Thyroid gland (tissue), 4 donors: ENCODE results near the gene SNRNP70. TPM values are rescaled to one million over a fixed set of nuclear protein-coding genes. Genes with fewer than 3 reads are reported as not detected.
"Not testable (repeated sequence)": the region's sequence is repeated elsewhere in the genome, so short reads cannot be mapped to it uniquely, and the experiment has no call there.

Source experiments
- DNase-seq, 2 donors: peaks; one replicate each; pipeline ENCODE4 v3.0.0-alpha.2; 2019
- H3K27ac ChIP-seq, 3 donors: fragments of 200-600 bp; sonication (generic); 1 replicate in 2 of 3; 2 replicates in 1 of 3; pipeline ENCODE4 v1.5.1; 2016 to 2019; ENCODE audit warnings: mild to moderate bottlenecking in 1 of 3, moderate library complexity in 1 of 3
- H3K27me3 ChIP-seq: fragments of 200-600 bp; sonication (generic); one replicate; pipeline ENCODE4 v1.5.1; 2019
- H3K36me3 ChIP-seq, 2 donors: fragments of 200-600 bp; sonication (generic); one replicate each; pipeline ENCODE4 v1.5.1; 2016 to 2019
- H3K4me1 ChIP-seq, 2 donors: fragments of 200-600 bp; sonication (generic); one replicate each; pipeline ENCODE4 v1.5.1; 2017 to 2019
- H3K4me3 ChIP-seq, 3 donors: fragments of 200-600 bp; sonication (generic); replicated peaks in 1 of 3; 1 replicate in 2 of 3; 2 replicates in 1 of 3; pipeline ENCODE4 v1.5.1; 2016; ENCODE audit warnings: mild to moderate bottlenecking in 1 of 3
- H3K9me3 ChIP-seq: fragments of 200-600 bp; sonication (generic); one replicate; pipeline ENCODE4 v1.5.1; 2017
- CTCF ChIP-seq, 6 experiments: fragments of 200-600 bp in 3 of 6; fragments of 450-650 bp in 3 of 6; sonication (generic) in 3 of 6; IDR thresholded peaks; one replicate each; pipeline ENCODE4 v1.5.1; 2016 to 2019; ENCODE audit warnings: antibody characterized with exemption in 6 of 6, mild to moderate bottlenecking in 2 of 6, inconsistent platforms in 1 of 6, moderate library complexity in 1 of 6
- POLR2A ChIP-seq, 2 donors: fragments of 450-650 bp; IDR thresholded peaks; one replicate each; pipeline ENCODE4 v1.6.1; 2017; ENCODE audit warnings: antibody characterized with exemption in 2 of 2, mild to moderate bottlenecking in 2 of 2, moderate library complexity in 1 of 2
- WGBS, 2 donors: methylation state at CpG; one replicate each; pipeline ENCODE4 v1.1.5; 2017; 5-methylcytosine and 5-hydroxymethylcytosine counted together
- intact Hi-C: fragments of 100-400 bp; cut with DNase I; formaldehyde crosslinking; loops from one replicate; pipeline ENCODE4 v1.15.1; 2023
- total RNA-seq, 4 donors: library from RNA; depleted of rRNA; stranded (reverse); fragments of >200 nt; gene quantifications; one replicate each; pipeline ENCODE4 v1.2.3, GENCODE V29; 2016

The SNRNP70 gene
- total RNA-seq, 4 donors from 2014 or later: 253 to 388 (median 305) TPM

GRCh38 chr19:49071860-49072547 lies 13.2 kb upstream of the SNRNP70 start:
- Histone ChIP-seq H3K9me3 (no peaks in the 10 kb centered on the region), H3K4me3 (no peak overlapping the region), H3K36me3 (no peaks in the 10 kb centered on the region), H3K27ac (no peak overlapping the region), H3K27me3 (peaks cover 11% of the 10 kb centered on the region), H3K4me1 (peaks cover 4 to 11% of the 10 kb centered on the region in 2 donors)
- intact Hi-C loops: no loop called here
- DNase-seq: no peak
- 3 to 10% methylated on average over 4 to 58 of the region's 93 CpGs for WGBS, 2 donors
- no peak for TF ChIP-seq POLR2A (IDR thresholded peaks at IDR 0.05)
- no peak for TF ChIP-seq CTCF (IDR thresholded peaks at IDR 0.05)

- peaks cover 4 to 11% of the 10 kb centered on the region in 2 donors for H3K4me1 ChIP-seq
- peaks cover 11% of the 10 kb centered on the region for H3K27me3 ChIP-seq
- intact Hi-C loops: no loop called here
- H3K36me3 ChIP-seq: no peaks in the 10 kb centered on the region
- TF ChIP-seq CTCF (IDR thresholded peaks at IDR 0.05) (no peak), POLR2A (IDR thresholded peaks at IDR 0.05) (no peak)
- H3K4me3 ChIP-seq: no peak overlapping the region
- no peak overlapping the region for H3K27ac ChIP-seq
- no peak for DNase-seq
- 60 to 68% methylated on average over 23 of the region's 23 CpGs for WGBS, 2 donors
- H3K9me3 ChIP-seq: no peaks in the 10 kb centered on the region
Observed at GRCh38 chr19:49073514-49074378, 11.5 kb upstream of the SNRNP70 start.

- H3K9me3 ChIP-seq, H3K4me3 ChIP-seq, H3K36me3 ChIP-seq, intact Hi-C loops, H3K27ac ChIP-seq: not testable (repeated sequence)
- 6 to 10% methylated on average over 5 to 9 of the region's 9 CpGs for WGBS, 2 donors
- Histone ChIP-seq H3K27me3 (peaks cover 11% of the 10 kb centered on the region), H3K4me1 (peaks cover 4 to 11% of the 10 kb centered on the region in 2 donors)
- peak; percentile 93 for DNase-seq
- peak; percentile 46 to 92 (median 83) for TF ChIP-seq CTCF (IDR thresholded peaks at IDR 0.05)
Observed at GRCh38 chr19:49074869-49075268, 10.4 kb upstream of the SNRNP70 start.

- 67 to 85% methylated on average over 4 of the region's 4 CpGs for WGBS, 2 donors
- H3K4me3 ChIP-seq: no peak overlapping the region
- H3K4me1 ChIP-seq: peaks cover 0 to 5% of the 10 kb centered on the region in 2 donors
- no peaks in the 10 kb centered on the region for H3K9me3 ChIP-seq
- H3K36me3 ChIP-seq: no peaks in the 10 kb centered on the region
- intact Hi-C loops: no loop called here
- H3K27ac ChIP-seq: no peak overlapping the region
- H3K27me3 ChIP-seq: no peaks in the 10 kb centered on the region
- TF ChIP-seq CTCF (IDR thresholded peaks at IDR 0.05): no peak
- DNase-seq: no peak
Observed at GRCh38 chr19:49080392-49080791, 4.9 kb upstream of the SNRNP70 start.

GRCh38 chr19:49081273-49081672 lies 4.0 kb upstream of the SNRNP70 start:
- Histone ChIP-seq H3K27me3 (no peaks in the 10 kb centered on the region), H3K9me3 (no peaks in the 10 kb centered on the region), H3K36me3 (no peaks in the 10 kb centered on the region), H3K4me3 (no peak overlapping the region), H3K4me1 (peaks cover 0 to 8% of the 10 kb centered on the region in 2 donors), H3K27ac (no peak overlapping the region)
- intact Hi-C loops: no loop called here
- WGBS, 2 donors: 100% methylated on average over 1 of the region's 1 CpG
- no peak for TF ChIP-seq CTCF (IDR thresholded peaks at IDR 0.05)
- no peak for DNase-seq
